HUDEP-2 (cell line): Measurements from ENCODE around the gene BPIFB3.

ENCODE experiments used
- DNase-seq, 76 experiments: peaks; one replicate each; lab custom pipeline; 2025; ENCODE audit not compliant: unreplicated experiment in 76 of 76; lab: John Stamatoyannopoulos, UW

BPIFB3 gene

GRCh38 chr20:33053291-33054106 lies at the start of gene BPIFB3:
Gene BPIFB3 (plus strand): TSS chr20:33053903. CDS start chr20:33055436, 1,533 bp downstream.
- no peak for DNase-seq

GRCh38 chr20:33004141-33004751 lies 49.5 kb upstream of the BPIFB3 start, which contains the start of gene SUN5:
Gene SUN5 (minus strand): TSS chr20:33004433. CDS start chr20:33004340, 93 bp downstream.
- no peak for DNase-seq

GRCh38 chr20:33005132-33005566 lies 48.6 kb upstream of the BPIFB3 start:
- peak in 8 of 76 experiments; percentile 1 to 27 (median 11) for DNase-seq

GRCh38 chr20:33005908-33006775 lies 47.6 kb upstream of the BPIFB3 start:
- DNase-seq, result no peak

GRCh38 chr20:33006776-33007375 lies 46.8 kb upstream of the BPIFB3 start:
- DNase-seq, result no peak

GRCh38 chr20:33007376-33008335 lies 46.0 kb upstream of the BPIFB3 start, which contains the start of gene BPIFB2:
Gene BPIFB2 (plus strand): TSS chr20:33007704. CDS start chr20:33008575, 871 bp downstream.
- DNase-seq, result no peak

- DNase-seq, result no peak
Observed at GRCh38 chr20:33008336-33009213, 45.1 kb upstream of the BPIFB3 start.

- DNase-seq, result no peak
Observed at GRCh38 chr20:33009214-33010132, 44.2 kb upstream of the BPIFB3 start.

GRCh38 chr20:33010133-33010504 lies 43.6 kb upstream of the BPIFB3 start:
- DNase-seq, result no peak

- no peak for DNase-seq
Observed at GRCh38 chr20:33010674-33011449, 42.8 kb upstream of the BPIFB3 start.

GRCh38 chr20:33012327-33013189 lies 41.1 kb upstream of the BPIFB3 start:
- no peak for DNase-seq

GRCh38 chr20:33013701-33014326 lies 39.9 kb upstream of the BPIFB3 start:
- no peak for DNase-seq

- no peak for DNase-seq
Observed at GRCh38 chr20:33014336-33015113, 39.2 kb upstream of the BPIFB3 start.

GRCh38 chr20:33015114-33015484 lies 38.6 kb upstream of the BPIFB3 start:
- no peak for DNase-seq
